ENCODE data around the gene DRD3. TPM values are rescaled to one million over a fixed set of nuclear protein-coding genes. Genes with fewer than 3 reads are reported as not detected.

DRD3 gene
- polyA plus RNA-seq, 3 donors, result not detected

DNA sequence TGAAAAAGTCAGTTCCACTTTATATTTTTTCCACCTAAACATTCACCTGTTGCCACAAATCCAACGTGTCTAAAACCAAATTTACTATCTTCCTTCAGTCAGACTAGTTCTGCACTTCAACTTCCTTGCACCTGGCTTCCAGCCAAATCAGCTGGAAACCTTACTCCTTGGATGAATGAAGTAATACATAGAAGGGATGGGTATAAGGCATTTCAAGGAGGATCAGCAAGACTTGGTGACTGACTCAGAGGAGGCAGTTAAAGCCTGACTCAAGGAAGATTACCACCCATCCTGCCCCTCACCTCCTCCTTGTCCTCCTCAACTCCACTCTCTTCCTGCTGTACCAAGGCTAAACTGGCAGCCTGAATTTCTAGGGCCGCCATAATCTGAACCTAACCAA lies 85.3 kb downstream of the DRD3 start:
- H3K36me3 ChIP-seq (replicated peaks in 1 of 2; ENCODE audit: control insufficient read depth in 1 of 2, insufficient read depth in 2 of 2, low read length in 2 of 2), result no peaks in the 10 kb centered on the region
- Mint-ChIP-seq H3K36me3 (peaks cover 2 to 3% of the 10 kb centered on the region in 2 donors), H3K4me1 (peaks cover 28% of the 10 kb centered on the region), H3K27ac (peak overlapping the region; percentile 19 to 97 (median 75)), H3K9me3 (peaks cover 0 to 6% (median 0%) of the 10 kb centered on the region in 7 donors), H3K4me3 (no peak overlapping the region), H3K27me3 (ENCODE audit: low read depth in 3 of 3) (peaks cover 1 to 4% (median 2%) of the 10 kb centered on the region in 3 donors)
- no peak overlapping the region for H3K9ac ChIP-seq (ENCODE audit: insufficient read depth, low read length, poor library complexity, severe bottlenecking)
- no peak overlapping the region for H3K4me2 ChIP-seq (replicated peaks; ENCODE audit: extremely low read depth, low read length, poor library complexity, severe bottlenecking)
- intact Hi-C loops (cut with micrococcal nuclease), result loop anchor here in 1 of 2 donors (5.0 kb wide), 1 partner anchor 256 kb away; the partner anchor contains the start of gene GRAMD1C
- no peaks in the 10 kb centered on the region for H3K79me2 ChIP-seq (ENCODE audit: insufficient read depth, low read length)
- no CpG with 5 or more reads among the region's 2 CpGs for WGBS (ENCODE audit: insufficient coverage)
- TF ChIP-seq, protein P1, sequence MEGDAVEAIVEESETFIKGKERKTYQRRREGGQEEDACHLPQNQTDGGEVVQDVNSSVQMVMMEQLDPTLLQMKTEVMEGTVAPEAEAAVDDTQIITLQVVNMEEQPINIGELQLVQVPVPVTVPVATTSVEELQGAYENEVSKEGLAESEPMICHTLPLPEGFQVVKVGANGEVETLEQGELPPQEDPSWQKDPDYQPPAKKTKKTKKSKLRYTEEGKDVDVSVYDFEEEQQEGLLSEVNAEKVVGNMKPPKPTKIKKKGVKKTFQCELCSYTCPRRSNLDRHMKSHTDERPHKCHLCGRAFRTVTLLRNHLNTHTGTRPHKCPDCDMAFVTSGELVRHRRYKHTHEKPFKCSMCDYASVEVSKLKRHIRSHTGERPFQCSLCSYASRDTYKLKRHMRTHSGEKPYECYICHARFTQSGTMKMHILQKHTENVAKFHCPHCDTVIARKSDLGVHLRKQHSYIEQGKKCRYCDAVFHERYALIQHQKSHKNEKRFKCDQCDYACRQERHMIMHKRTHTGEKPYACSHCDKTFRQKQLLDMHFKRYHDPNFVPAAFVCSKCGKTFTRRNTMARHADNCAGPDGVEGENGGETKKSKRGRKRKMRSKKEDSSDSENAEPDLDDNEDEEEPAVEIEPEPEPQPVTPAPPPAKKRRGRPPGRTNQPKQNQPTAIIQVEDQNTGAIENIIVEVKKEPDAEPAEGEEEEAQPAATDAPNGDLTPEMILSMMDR (IDR thresholded peaks at IDR 0.05), result no peak
- peaks cover 26 to 29% of the 10 kb centered on the region in 2 donors for H3K4me1 ChIP-seq (ENCODE audit: control insufficient read depth in 1 of 2, insufficient read depth in 2 of 2, low read length in 2 of 2)
- H3K27ac ChIP-seq (ENCODE audit: low read depth in 1 of 2, low read length in 2 of 2), result no peak overlapping the region
- peak; percentile 17 to 35 (median 28) for DNase-seq
- H3K27me3 ChIP-seq (ENCODE audit: control insufficient read depth in 2 of 2, insufficient read depth in 2 of 2, low read length in 2 of 2), result no peaks in the 10 kb centered on the region
- no peaks in the 10 kb centered on the region for H3K9me3 ChIP-seq (replicated peaks in 1 of 2; ENCODE audit: control insufficient read depth in 1 of 2, insufficient read depth in 1 of 2, low read length in 2 of 2)
- H2AFZ ChIP-seq (ENCODE audit: insufficient read depth, low read depth, low read length, poor library complexity, severe bottlenecking), result no peak overlapping the region
- H4K20me1 ChIP-seq (ENCODE audit: insufficient read depth, low read length), result no peaks in the 10 kb centered on the region
- H3K4me3 ChIP-seq (replicated peaks in 1 of 3; ENCODE audit: low read depth in 2 of 3, low read length in 3 of 3), result no peak overlapping the region

DNA sequence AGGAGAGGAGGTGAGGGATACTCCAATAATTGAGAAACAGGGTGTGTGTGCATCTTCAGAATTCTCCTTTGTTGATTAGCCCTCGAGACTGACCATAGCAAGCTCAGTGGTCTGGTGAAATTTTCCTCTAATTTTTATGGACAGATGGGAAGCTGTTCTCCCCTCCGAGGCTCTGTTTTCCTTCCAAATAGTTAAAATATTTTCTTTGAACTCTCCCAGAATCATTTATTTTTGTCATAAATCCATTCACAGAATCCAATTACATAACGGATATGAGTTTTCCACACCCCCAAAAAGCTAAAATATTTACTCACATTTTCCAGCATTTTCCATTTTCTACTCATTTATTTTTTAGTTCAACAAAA lies 85.9 kb downstream of the DRD3 start:
- TF ChIP-seq, protein P1 (IDR thresholded peaks at IDR 0.05), result no peak
- no peak for DNase-seq
- H3K4me1 ChIP-seq (ENCODE audit: control insufficient read depth in 1 of 2, insufficient read depth in 2 of 2, low read length in 2 of 2), result peaks cover 26 to 29% of the 10 kb centered on the region in 2 donors
- no peaks in the 10 kb centered on the region for H3K27me3 ChIP-seq (ENCODE audit: control insufficient read depth in 2 of 2, insufficient read depth in 2 of 2, low read length in 2 of 2)
- H3K4me3 Mint-ChIP-seq, result peak overlapping the region in 1 of 2 donors; percentile 62
- H3K9me3 Mint-ChIP-seq, result peaks cover 0 to 6% (median 0%) of the 10 kb centered on the region in 7 donors
- H3K79me2 ChIP-seq (ENCODE audit: insufficient read depth, low read length), result no peaks in the 10 kb centered on the region
- peaks cover 0 to 1% of the 10 kb centered on the region in 2 donors for H3K36me3 ChIP-seq (replicated peaks in 1 of 2; ENCODE audit: control insufficient read depth in 1 of 2, insufficient read depth in 2 of 2, low read length in 2 of 2)
- H3K4me1 Mint-ChIP-seq, result peaks cover 30% of the 10 kb centered on the region
- H3K36me3 Mint-ChIP-seq, result peaks cover 3% of the 10 kb centered on the region in 2 donors
- 83% methylated on average over 2 of the region's 3 CpGs for WGBS (ENCODE audit: insufficient coverage)
- no peaks in the 10 kb centered on the region for H4K20me1 ChIP-seq (ENCODE audit: insufficient read depth, low read length)
- H3K9me3 ChIP-seq (replicated peaks in 1 of 2; ENCODE audit: control insufficient read depth in 1 of 2, insufficient read depth in 1 of 2, low read length in 2 of 2), result no peaks in the 10 kb centered on the region
- peak overlapping the region; percentile 75 to 89 for H3K27ac ChIP-seq (ENCODE audit: low read depth in 1 of 2, low read length in 2 of 2)
- peak overlapping the region; percentile 76 for H2AFZ ChIP-seq (ENCODE audit: insufficient read depth, low read depth, low read length, poor library complexity, severe bottlenecking)
- no peak overlapping the region for H3K9ac ChIP-seq (ENCODE audit: insufficient read depth, low read length, poor library complexity, severe bottlenecking)
- intact Hi-C loops (cut with micrococcal nuclease), result loop anchor here in 1 of 2 donors (5.0 kb wide), 1 partner anchor 256 kb away; the partner anchor contains the start of gene GRAMD1C
- H3K27ac Mint-ChIP-seq, result peak overlapping the region; percentile 86 to 97 (median 93)
- H3K4me2 ChIP-seq (replicated peaks; ENCODE audit: extremely low read depth, low read length, poor library complexity, severe bottlenecking), result peak overlapping the region; percentile 63
- peak overlapping the region in 1 of 3 experiments; percentile 66 for H3K4me3 ChIP-seq (replicated peaks in 1 of 3; ENCODE audit: low read depth in 2 of 3, low read length in 3 of 3)
- H3K27me3 Mint-ChIP-seq (ENCODE audit: low read depth in 3 of 3), result peaks cover 1 to 4% (median 4%) of the 10 kb centered on the region in 3 donors
